Retinal pigment epithelial cell (primary cell): ENCODE data around the gene ETNK2.

Source experiments
- DNase-seq: peaks from one replicate; pipeline ENCODE4 v3.0.0-alpha.2; 2010; ENCODE audit warnings: low read depth
- H3K4me3 ChIP-seq: 2 replicates; pipeline ENCODE4 v1.5.1; 2011; ENCODE audit warnings: mild to moderate bottlenecking, low read length, control low read depth, moderate library complexity
- CTCF ChIP-seq: conservative IDR thresholded peaks from 2 replicates; pipeline ENCODE4 v1.5.1; 2011; ENCODE audit warnings: low read depth, low read length, control low read depth, inconsistent platforms

Gene ETNK2

DNA sequence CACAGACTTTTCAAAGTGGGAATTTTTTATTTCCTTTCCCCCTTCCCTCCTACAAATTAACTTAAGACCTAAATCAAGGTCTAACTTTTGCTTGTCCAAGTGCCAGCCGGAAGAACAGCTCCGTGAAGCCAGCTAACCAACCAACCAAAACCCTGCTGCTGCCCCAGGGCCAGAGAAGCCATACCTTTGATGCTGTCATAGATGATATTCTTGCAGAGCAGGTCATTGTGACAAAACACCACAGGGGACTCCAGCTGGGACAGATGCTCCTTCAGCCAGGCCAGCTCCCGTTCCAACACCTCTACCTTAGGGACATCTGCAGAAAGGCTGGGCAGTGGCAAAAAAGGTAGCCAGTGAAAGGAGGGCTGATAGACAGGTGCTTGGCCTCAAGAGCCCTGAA is 10.7 kb downstream of the ETNK2 start:
- no peak overlapping the region for H3K4me3 ChIP-seq
- no peak for DNase-seq
- TF ChIP-seq CTCF, result no peak

DNA sequence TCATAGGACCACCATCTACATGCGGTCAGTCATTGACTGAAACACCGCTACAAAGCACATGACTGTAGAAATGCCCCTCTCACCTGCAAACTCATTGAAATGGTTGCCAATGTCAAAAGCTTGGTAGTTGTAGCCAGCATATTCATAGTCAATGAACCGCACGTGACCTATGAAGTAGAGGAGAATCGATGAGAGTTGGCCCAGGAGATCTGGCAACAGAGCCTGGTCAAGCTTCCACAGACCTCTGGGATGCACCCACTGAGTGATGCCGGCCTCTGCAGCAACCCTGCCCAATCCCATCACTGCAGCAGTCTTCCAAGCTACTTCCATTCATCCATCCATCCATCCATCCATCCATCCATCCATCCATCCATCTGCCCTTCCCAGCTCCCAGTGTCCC is 11.9 kb downstream of the ETNK2 start:
- DNase-seq, result no peak
- no peak overlapping the region for H3K4me3 ChIP-seq
- TF ChIP-seq CTCF, result no peak

DNA sequence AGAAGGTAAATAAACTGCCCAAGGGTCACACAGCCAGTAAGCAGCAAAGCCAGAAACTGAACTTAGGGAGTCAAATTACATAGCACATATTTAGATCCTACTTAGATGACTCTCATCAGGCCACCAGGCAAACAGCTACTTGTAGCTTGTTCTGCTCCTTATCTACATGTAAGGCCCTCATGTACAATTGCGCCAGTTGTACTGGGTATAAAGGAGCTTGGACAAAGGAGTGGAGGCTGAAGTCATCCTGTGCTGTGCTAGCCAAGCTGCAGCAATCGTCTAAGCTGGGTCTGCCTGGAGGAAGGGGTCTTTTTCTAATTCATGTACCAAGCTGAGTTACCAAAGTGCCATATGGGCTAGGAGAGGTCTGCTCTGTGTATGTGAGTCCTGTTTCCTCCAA is 12.8 kb downstream of the ETNK2 start:
- no peak overlapping the region for H3K4me3 ChIP-seq
- TF ChIP-seq CTCF, result no peak
- no peak for DNase-seq

- no peak for TF ChIP-seq CTCF
- DNase-seq, result no peak
- no peak overlapping the region for H3K4me3 ChIP-seq
Observed at GRCh38 chr1:204136814-204137213, 15.0 kb downstream of the ETNK2 start.

DNA sequence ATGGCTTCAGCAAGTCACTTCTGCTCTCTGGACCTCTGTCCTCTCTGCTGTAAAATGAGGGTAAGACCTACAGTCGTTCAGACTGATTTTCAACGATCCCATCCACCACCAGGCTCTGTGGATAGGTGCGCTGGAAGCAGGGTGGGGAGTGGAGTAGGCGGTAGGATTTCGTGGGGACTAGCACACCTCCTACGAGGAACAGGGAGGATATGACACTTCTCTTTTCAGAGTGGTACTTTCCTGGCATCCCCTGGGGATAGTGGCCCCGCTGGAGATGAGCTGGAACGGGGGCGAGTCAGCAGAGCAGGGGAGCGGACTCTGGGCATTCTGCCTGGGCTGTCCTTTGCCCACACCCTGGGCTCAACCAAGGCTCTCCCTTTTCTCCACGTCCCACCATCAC is 17.7 kb downstream of the ETNK2 start:
- H3K4me3 ChIP-seq, result no peak overlapping the region
- DNase-seq, result no peak
- no peak for TF ChIP-seq CTCF

DNA sequence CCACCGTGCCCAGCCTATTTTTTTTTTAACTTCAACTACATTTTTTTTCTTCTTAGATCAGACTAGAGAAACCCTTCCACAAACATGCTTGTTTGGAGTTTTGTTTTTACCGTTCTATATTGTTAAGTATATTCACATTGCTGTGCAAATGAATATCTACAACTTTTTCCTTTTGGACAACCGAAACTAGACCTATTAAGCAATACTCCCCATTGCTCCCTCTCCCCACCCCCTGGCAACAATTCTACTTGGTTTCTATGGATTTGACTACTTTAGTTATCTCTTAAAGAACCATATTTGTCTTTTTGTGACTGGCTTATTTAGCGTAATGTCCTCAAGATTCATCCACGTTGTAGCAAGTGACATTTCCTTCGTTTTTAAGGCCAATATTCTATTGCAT is 19.1 kb downstream of the ETNK2 start:
- no peak for DNase-seq
- TF ChIP-seq CTCF, result no peak
- no peak overlapping the region for H3K4me3 ChIP-seq

DNA sequence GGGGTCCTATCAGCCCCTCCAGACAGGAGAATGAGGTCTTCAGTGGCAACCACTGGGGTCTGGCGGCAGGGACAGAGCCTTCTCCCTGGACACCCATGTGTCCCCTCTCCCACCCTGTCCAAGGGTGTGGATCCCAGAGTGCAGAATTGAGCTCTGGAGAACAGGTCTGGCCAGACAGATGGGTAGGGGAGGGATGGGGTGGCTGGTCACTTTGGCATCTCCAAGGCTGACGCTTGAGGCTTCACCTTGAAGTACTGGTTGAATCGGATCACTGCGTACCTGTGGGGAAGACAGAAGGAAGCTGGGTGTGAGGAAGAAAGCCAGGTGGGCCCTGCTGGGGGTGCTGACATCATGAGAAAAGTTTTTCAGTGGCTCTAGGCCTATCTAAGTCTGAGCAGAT is 19.9 kb downstream of the ETNK2 start:
- no peak for DNase-seq

More for the DNA sequence above, 19.9 kb downstream of the ETNK2 start:
- no peak for TF ChIP-seq CTCF
- no peak overlapping the region for H3K4me3 ChIP-seq
